CD8-positive, alpha-beta memory T cell (primary cell): ENCODE measurements around the gene GATD1. TPM values are rescaled to one million over a fixed set of nuclear protein-coding genes. Genes with fewer than 3 reads are reported as not detected.
A peak's percentile ranks its signal among the peaks of the same experiment; 100 is the strongest.

ENCODE experiments used
- CTCF ChIA-PET: fragments of 350-600 bp; sonication (Branson Sonifier 250); formaldehyde crosslinking; loops from one replicate; lab custom pipeline; 2021; ENCODE audit warnings: antibody characterized with exemption; lab: Charles Lee
- POLR2A ChIA-PET: fragments of 350-600 bp; sonication (Branson Sonifier 250); formaldehyde crosslinking; loops from one replicate; lab custom pipeline; 2021; ENCODE audit warnings: antibody characterized with exemption; lab: Charles Lee
- DNase-seq, 5 donors: peaks; one replicate each; pipeline versions ENCODE4 v3.0.0 to v3.0.0-alpha.2; 2020 to 2022; ENCODE audit warnings: mixed read lengths in 1 of 5
- H3K27ac ChIP-seq: one replicate; pipeline ENCODE4 v1.7.0; 2013; ENCODE audit warnings: low read depth, mild to moderate bottlenecking, low read length, moderate library complexity
- H3K27me3 ChIP-seq: 2 replicates; pipeline ENCODE4 v1.7.0; 2013; ENCODE audit warnings: low read length, mild to moderate bottlenecking; ENCODE audit not compliant: insufficient read depth, poor library complexity, severe bottlenecking
- H3K36me3 ChIP-seq: 2 replicates; pipeline ENCODE4 v1.7.0; 2013; ENCODE audit warnings: mild to moderate bottlenecking, low read length, moderate library complexity; ENCODE audit not compliant: insufficient read depth
- H3K4me1 ChIP-seq: 2 replicates; pipeline ENCODE4 v1.7.0; 2013; ENCODE audit warnings: mild to moderate bottlenecking, low read length, moderate library complexity; ENCODE audit not compliant: insufficient read depth
- H3K4me3 ChIP-seq: 2 replicates; pipeline ENCODE4 v1.7.0; 2013; ENCODE audit warnings: mild to moderate bottlenecking, low read length
- H3K9me3 ChIP-seq: 2 replicates; pipeline ENCODE4 v1.7.0; 2013; ENCODE audit warnings: mild to moderate bottlenecking, low read length
- H3K27ac Mint-ChIP-seq, 8 donors: one replicate each; pipeline ENCODE4 v1.8.0; 2020 to 2021; ENCODE audit warnings: mixed read lengths in 8 of 8, mild to moderate bottlenecking in 6 of 8, inconsistent platforms in 3 of 8, moderate library complexity in 3 of 8
- H3K27me3 Mint-ChIP-seq, 2 donors: one replicate each; pipeline ENCODE4 v1.8.0; 2020 to 2021; ENCODE audit warnings: mixed read lengths in 2 of 2, mild to moderate bottlenecking in 1 of 2, moderate library complexity in 1 of 2
- H3K36me3 Mint-ChIP-seq, 3 donors: one replicate each; pipeline ENCODE4 v1.8.0; 2020 to 2021; ENCODE audit warnings: mixed read lengths in 3 of 3, inconsistent platforms in 1 of 3, mild to moderate bottlenecking in 1 of 3
- H3K4me1 Mint-ChIP-seq, 3 donors: one replicate each; pipeline ENCODE4 v1.8.0; 2020 to 2021; ENCODE audit warnings: mixed read lengths in 3 of 3, inconsistent platforms in 1 of 3, mild to moderate bottlenecking in 1 of 3
- H3K4me3 Mint-ChIP-seq, 7 donors: one replicate each; pipeline ENCODE4 v1.8.0; 2020 to 2021; ENCODE audit warnings: mixed read lengths in 7 of 7, mild to moderate bottlenecking in 6 of 7, moderate library complexity in 4 of 7, inconsistent platforms in 2 of 7
- H3K9me3 Mint-ChIP-seq, 5 donors: one replicate each; pipeline ENCODE4 v1.8.0; 2020 to 2022; ENCODE audit warnings: mixed read lengths in 5 of 5, mild to moderate bottlenecking in 3 of 5, moderate library complexity in 2 of 5, inconsistent platforms in 1 of 5
- polyA plus RNA-seq: library from polyadenylated mRNA; unstranded; fragments of 300-500 nt; fragmentation: Illumina TruSeq; gene quantifications from one replicate; pipeline ENCODE4 v1.2.3, GENCODE V29; 2021
- total RNA-seq, 2 experiments: library from RNA; stranded (reverse); gene quantifications; one replicate each; pipeline ENCODE4 v1.2.3, GENCODE V29; 2021

The GATD1 gene
- total and polyA plus RNA-seq, 3 experiments from 2014 or later: 12.9 to 56.3 (median 53.0) TPM

- no peaks in the 10 kb centered on the region for H3K36me3 Mint-ChIP-seq
- H3K4me3 Mint-ChIP-seq: peak overlapping the region in 6 of 7 donors; percentile 29 to 72 (median 60)
- no peak overlapping the region for H3K4me3 ChIP-seq
Observed at GRCh38 chr11:721741-722345, 55.4 kb downstream of the GATD1 start.

GRCh38 chr11:721247-721740 is 56.0 kb downstream of the GATD1 start:
- Mint-ChIP-seq H3K4me1 (peaks cover 7 to 33% (median 11%) of the 10 kb centered on the region in 3 donors), H3K4me3 (peak overlapping the region in 6 of 7 donors; percentile 29 to 87 (median 68)), H3K36me3 (no peaks in the 10 kb centered on the region), H3K27ac (no peak overlapping the region), H3K27me3 (peaks cover 14 to 26% of the 10 kb centered on the region in 2 donors), H3K9me3 (no peaks in the 10 kb centered on the region)
- H3K4me3 ChIP-seq: no peak overlapping the region
- peaks cover 19% of the 10 kb centered on the region for H3K27me3 ChIP-seq
- DNase-seq: no peak
- no peaks in the 10 kb centered on the region for H3K36me3 ChIP-seq
- ChIA-PET POLR2A (interaction anchor here (0.7 to 1.6 kb wide), 3 partner anchors 25 to 167 kb away, joined by 4 to 9 read pairs (median 4); partner anchors contain the start of genes DEAF1, IRF7 and TMEM80), CTCF (interaction anchor here (2.2 to 7.4 kb wide), 5 partner anchors 10 to 185 kb away, joined by 6 to 69 read pairs (median 13); partner anchors contain the start of genes DEAF1 and TMEM80)
- no peaks in the 10 kb centered on the region for H3K9me3 ChIP-seq
- H3K27ac ChIP-seq: no peak overlapping the region
- peaks cover 21% of the 10 kb centered on the region for H3K4me1 ChIP-seq

More at GRCh38 chr11:721741-722345, 55.4 kb downstream of the GATD1 start:
- Mint-ChIP-seq H3K4me1 (peaks cover 7 to 37% (median 11%) of the 10 kb centered on the region in 3 donors), H3K27me3 (peaks cover 12 to 22% of the 10 kb centered on the region in 2 donors), H3K27ac (no peak overlapping the region), H3K9me3 (no peaks in the 10 kb centered on the region)
- Histone ChIP-seq H3K27ac (no peak overlapping the region), H3K4me1 (peaks cover 26% of the 10 kb centered on the region), H3K27me3 (peaks cover 19% of the 10 kb centered on the region), H3K9me3 (no peaks in the 10 kb centered on the region), H3K36me3 (no peaks in the 10 kb centered on the region)
- peak; percentile 32 to 75 (median 45) for DNase-seq
- ChIA-PET CTCF (interaction anchor here (1.2 to 7.4 kb wide), 8 partner anchors 10 to 186 kb away, joined by 3 to 69 read pairs (median 6); partner anchors contain the start of genes DEAF1 and TMEM80), POLR2A (interaction anchor here (0.5 to 1.7 kb wide), 6 partner anchors 10 to 168 kb away, joined by 3 to 9 read pairs (median 4); partner anchors contain the start of genes DEAF1 and TMEM80)

DNA sequence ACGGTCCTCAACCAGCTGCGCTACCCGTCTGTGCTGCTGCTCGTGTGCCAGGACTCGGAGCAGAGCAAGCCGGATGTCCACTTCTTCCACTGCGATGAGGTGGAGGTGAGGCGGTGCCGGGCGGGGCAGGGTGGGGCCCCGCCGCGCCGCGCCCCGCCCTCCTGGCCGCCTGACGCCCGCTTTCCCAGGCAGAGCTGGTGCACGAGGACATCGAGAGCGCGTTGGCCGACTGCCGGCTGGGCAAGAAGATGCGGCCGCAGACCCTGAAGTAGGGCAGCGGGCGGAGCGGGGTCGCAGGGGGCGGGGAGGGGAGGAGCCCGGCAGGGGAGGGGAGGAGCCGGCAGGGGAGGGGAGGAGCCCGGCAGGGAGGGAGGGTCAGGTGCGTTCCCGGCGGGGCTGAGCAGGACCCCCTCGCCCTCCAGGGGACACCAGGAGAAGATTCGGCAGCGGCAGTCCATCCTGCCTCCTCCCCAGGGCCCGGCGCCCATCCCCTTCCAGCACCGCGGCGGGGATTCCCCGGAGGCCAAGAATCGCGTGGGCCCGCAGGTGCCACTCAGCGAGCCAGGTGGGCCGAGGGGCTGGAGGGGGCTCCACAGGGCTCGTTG is 56.5 kb downstream of the GATD1 start:
- Mint-ChIP-seq H3K36me3 (no peaks in the 10 kb centered on the region), H3K9me3 (no peaks in the 10 kb centered on the region), H3K4me1 (peaks cover 7 to 31% (median 11%) of the 10 kb centered on the region in 3 donors), H3K27ac (peak overlapping the region in 1 of 8 donors; percentile 54), H3K27me3 (peaks cover 14 to 26% of the 10 kb centered on the region in 2 donors), H3K4me3 (peak overlapping the region in 1 of 7 donors; percentile 43)
- H3K27me3 ChIP-seq: peaks cover 19% of the 10 kb centered on the region
- CTCF ChIA-PET: interaction anchor here (1.0 to 4.2 kb wide), 4 partner anchors 66 to 166 kb away, joined by 3 to 49 read pairs (median 6); no protein-coding TSS in a partner anchor
- no peak overlapping the region for H3K4me3 ChIP-seq
- H3K9me3 ChIP-seq: no peaks in the 10 kb centered on the region
- H3K4me1 ChIP-seq: peaks cover 21% of the 10 kb centered on the region
- DNase-seq: peak in 1 of 5 donors; percentile 21
- POLR2A ChIA-PET: interaction anchor here (0.7 to 1.6 kb wide), 3 partner anchors 25 to 167 kb away, joined by 4 to 9 read pairs (median 4); partner anchors contain the start of genes DEAF1, IRF7 and TMEM80
- no peak overlapping the region for H3K27ac ChIP-seq
- H3K36me3 ChIP-seq: no peaks in the 10 kb centered on the region

DNA sequence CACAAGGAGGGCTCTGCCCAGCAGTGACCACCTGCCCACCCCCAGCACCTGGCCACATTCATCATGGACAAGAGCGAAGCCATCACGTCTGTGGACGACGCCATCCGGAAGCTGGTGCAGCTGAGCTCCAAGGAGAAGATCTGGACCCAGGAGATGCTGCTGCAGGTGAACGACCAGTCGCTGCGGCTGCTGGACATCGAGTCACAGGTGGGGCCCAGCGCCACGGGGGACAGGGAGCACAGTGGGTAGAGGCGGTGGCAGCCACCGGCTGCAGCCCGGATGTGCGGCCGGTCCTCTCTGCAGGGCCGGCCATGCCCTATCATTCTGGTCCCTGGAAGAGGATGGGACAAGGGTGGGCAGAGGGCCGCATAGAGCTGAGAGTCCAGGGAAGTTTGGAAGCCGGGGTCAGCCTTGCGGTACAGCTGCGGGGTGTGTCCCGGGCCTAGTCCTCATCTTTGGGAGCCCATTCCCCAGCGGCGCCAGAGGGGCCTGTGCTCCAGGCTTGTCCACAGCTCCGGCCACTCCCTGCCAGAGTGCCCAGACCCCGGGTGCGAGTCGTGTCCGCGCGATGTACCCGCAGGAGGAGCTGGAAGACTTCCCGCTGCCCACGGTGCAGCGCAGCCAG is 57.2 kb downstream of the GATD1 start:
- no peak overlapping the region for H3K27ac ChIP-seq
- H3K27me3 ChIP-seq: peaks cover 19% of the 10 kb centered on the region
- H3K27me3 Mint-ChIP-seq: peaks cover 14 to 29% of the 10 kb centered on the region in 2 donors
- H3K4me1 Mint-ChIP-seq: peaks cover 7 to 31% (median 11%) of the 10 kb centered on the region in 3 donors
- ChIA-PET CTCF (interaction anchor here (1.0 to 1.4 kb wide), 3 partner anchors 24 to 166 kb away, joined by 3 to 5 read pairs (median 3); partner anchors contain the start of gene TMEM80), POLR2A (interaction anchor here (1.0 kb wide), 1 partner anchor 104 kb away, joined by 4 read pairs; the partner anchor contains the start of gene IRF7)
- H3K36me3 ChIP-seq: no peaks in the 10 kb centered on the region
- peaks cover 0 to 2% (median 0%) of the 10 kb centered on the region in 5 donors for H3K9me3 Mint-ChIP-seq
- no peaks in the 10 kb centered on the region for H3K36me3 Mint-ChIP-seq
- H3K9me3 ChIP-seq: no peaks in the 10 kb centered on the region
- peaks cover 21% of the 10 kb centered on the region for H3K4me1 ChIP-seq
- no peak overlapping the region for H3K4me3 ChIP-seq
- H3K27ac Mint-ChIP-seq: peak overlapping the region in 1 of 8 donors; percentile 54
- H3K4me3 Mint-ChIP-seq: peak overlapping the region in 4 of 7 donors; percentile 12 to 51 (median 44)
- DNase-seq: no peak

DNA sequence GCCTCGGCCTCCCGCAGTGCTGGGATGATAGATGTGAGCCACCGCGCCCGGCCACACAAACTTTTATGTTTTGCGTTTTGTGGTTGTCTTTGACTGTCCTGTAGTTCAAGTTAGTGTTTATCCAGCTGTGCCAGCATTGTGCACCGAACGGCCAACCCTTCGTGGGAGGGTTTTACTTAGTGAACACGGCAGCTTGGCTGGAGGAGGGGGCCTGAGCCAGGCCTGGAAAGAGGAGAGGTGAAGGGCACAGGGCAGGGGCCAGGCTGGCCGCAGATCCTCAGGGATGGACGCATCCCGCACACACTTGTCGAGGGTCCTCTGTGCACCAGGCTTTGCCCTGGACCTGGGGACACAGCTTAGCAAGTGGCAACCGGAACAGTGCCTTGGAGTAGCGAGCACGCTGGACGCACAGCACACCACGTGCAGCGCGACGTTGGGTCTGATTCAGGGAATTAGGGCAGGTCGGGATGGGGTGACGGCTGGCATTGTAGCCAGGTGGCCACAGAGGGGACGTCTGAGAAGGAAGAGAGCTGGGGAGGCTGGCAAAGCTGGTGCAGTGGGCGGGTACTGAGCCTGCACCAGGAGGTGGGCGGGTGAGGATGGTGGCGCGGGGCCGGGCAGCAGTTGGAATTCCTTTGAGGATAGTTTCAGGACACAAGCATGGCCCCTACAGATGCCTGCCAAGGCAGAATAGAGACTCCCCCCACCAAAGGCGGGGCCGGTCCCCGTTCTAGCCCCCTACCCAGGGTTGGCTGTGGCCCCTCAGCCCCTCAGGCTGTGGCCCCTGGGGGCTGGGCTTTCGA is 57.9 kb downstream of the GATD1 start:
- H3K27ac ChIP-seq: no peak overlapping the region
- H3K36me3 ChIP-seq: no peaks in the 10 kb centered on the region
- peaks cover 19% of the 10 kb centered on the region for H3K27me3 ChIP-seq
- H3K9me3 ChIP-seq: no peaks in the 10 kb centered on the region
- Mint-ChIP-seq H3K36me3 (no peaks in the 10 kb centered on the region), H3K27me3 (peaks cover 14 to 34% of the 10 kb centered on the region in 2 donors), H3K4me3 (peak overlapping the region in 6 of 7 donors; percentile 29 to 81 (median 46)), H3K27ac (peak overlapping the region in 2 of 8 donors; percentile 47 to 64), H3K9me3 (peaks cover 0 to 6% (median 0%) of the 10 kb centered on the region in 5 donors), H3K4me1 (peaks cover 7 to 31% (median 11%) of the 10 kb centered on the region in 3 donors)
- no peak overlapping the region for H3K4me3 ChIP-seq
- ChIA-PET POLR2A (no interaction called here), CTCF (interaction anchor here (1.0 to 1.4 kb wide), 4 partner anchors 8 to 165 kb away, joined by 3 to 5 read pairs (median 3); partner anchors contain the start of gene TMEM80)
- peaks cover 21% of the 10 kb centered on the region for H3K4me1 ChIP-seq
- no peak for DNase-seq
